HL-60/S4 (cell line): ENCODE measurements around the gene SH2D6.
"Not testable (repeated sequence)": the region's sequence is repeated elsewhere in the genome, so short reads cannot be mapped to it uniquely, and the experiment has no call there.

Experiments
- in situ Hi-C: fragments of 300-500 bp; cut with MboI; formaldehyde crosslinking; loops from 2 replicates; pipeline ENCODE4 v1.14.3; 2022; ENCODE audit warnings: low sequenced_read_pairs

The SH2D6 gene

GRCh38 chr2:85438201-85439024 lies 19.9 kb downstream of the SH2D6 start:
- in situ Hi-C loops, result no loop called here

- in situ Hi-C loops, result no loop called here
Measured at GRCh38 chr2:85439025-85439472, 20.5 kb downstream of the SH2D6 start.

- in situ Hi-C loops, result not testable (repeated sequence)
Measured at GRCh38 chr2:85439569-85439968, 21.1 kb downstream of the SH2D6 start.

GRCh38 chr2:85439986-85440385 lies 21.5 kb downstream of the SH2D6 start:
- in situ Hi-C loops, result no loop called here

DNA sequence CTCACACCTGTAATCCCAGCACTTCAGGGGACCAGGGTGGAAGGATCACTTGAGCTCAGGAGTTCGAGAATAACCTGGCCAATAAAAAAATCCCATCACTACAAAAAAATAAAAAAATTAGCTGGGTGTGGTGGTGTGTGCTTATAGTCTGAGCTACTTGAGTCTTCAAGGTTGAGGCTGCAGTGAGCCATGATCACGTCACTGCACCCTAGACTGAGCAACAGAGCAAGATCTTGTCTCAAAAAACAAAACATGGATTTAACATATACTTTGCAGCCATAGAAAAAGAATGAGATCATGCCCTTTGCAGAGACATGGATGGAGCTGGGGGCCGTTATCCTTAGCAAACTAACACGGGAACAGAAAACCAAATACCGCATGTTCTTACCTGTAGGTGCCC lies 22.2 kb downstream of the SH2D6 start:
- in situ Hi-C loops, result no loop called here

- in situ Hi-C loops, result no loop called here
Measured at GRCh38 chr2:85441864-85442263, 23.4 kb downstream of the SH2D6 start.

GRCh38 chr2:85444629-85445172 lies 26.2 kb downstream of the SH2D6 start:
- in situ Hi-C loops, result no loop called here

- in situ Hi-C loops, result no loop called here
Measured at GRCh38 chr2:85445316-85446295, 27.1 kb downstream of the SH2D6 start.

GRCh38 chr2:85446296-85447221 lies 28.0 kb downstream of the SH2D6 start:
- in situ Hi-C loops, result no loop called here

DNA sequence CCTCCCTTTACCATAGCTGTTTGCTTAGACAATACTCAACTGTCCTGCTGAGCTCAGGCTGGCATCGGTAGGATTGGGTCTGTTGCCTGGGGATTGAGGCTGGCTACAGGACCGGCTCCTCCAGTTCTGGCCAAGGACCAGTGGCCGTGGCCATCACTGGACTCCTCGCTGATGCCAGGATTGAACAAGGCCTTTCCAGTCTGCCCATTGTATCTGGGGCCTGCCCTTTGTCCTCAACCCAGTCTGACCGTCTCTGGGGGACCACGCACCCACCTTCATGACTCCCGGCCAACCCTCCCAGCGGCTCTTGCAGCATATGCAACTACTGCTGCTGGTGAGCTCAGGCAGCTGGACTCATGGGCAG lies 28.7 kb downstream of the SH2D6 start:
- in situ Hi-C loops, result no loop called here

- in situ Hi-C loops, result no loop called here
Measured at GRCh38 chr2:85448461-85449213, 30.1 kb downstream of the SH2D6 start.

DNA sequence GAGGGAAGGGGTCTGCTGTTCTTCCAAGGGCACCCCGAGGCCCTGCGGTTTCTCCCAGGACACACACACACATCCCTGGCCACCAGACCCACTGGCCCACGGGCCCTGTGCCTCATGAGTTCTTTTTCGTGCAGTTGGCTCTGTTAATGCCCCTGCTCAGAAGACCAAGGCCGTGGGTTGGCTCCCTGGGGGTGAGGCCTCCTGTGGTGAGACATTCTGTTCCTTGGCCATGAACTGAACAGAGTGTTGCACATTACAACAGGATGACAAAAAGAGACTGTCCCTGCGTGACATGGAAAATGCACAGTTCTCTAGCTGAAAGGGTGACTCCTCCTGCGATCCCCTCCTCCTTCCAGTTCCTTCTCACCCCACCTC lies 30.7 kb downstream of the SH2D6 start:
- in situ Hi-C loops, result no loop called here

- in situ Hi-C loops, result no loop called here
Measured at GRCh38 chr2:85452237-85452636, 33.7 kb downstream of the SH2D6 start.

DNA sequence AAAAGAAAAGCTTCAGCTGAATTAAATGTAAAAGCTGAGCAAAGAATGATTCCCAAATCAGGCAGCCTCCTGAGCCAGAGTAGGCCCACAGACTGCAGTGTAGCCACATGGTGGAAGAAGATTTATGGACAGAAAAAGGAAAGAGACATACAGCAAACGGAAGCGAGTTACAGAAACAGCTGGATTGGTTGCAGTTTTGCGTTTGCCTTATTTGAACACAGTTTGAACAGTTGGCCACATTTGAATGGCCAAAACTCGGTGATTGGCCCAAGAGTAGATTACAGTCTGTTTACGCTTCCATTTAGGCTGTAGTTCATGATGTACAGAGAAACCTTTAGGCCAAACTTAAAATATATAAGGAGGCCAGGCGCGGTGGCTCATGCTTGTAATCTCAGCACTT lies 35.1 kb downstream of the SH2D6 start:
- in situ Hi-C loops, result no loop called here

GRCh38 chr2:85455552-85456090 lies 37.1 kb downstream of the SH2D6 start:
- in situ Hi-C loops, result no loop called here

GRCh38 chr2:85457043-85457442 lies 38.5 kb downstream of the SH2D6 start:
- in situ Hi-C loops, result no loop called here

GRCh38 chr2:85457877-85458316 lies 39.4 kb downstream of the SH2D6 start:
- in situ Hi-C loops, result no loop called here

GRCh38 chr2:85458601-85459563 lies 40.4 kb downstream of the SH2D6 start:
- in situ Hi-C loops, result no loop called here
